HG02870 (cell line): ENCODE data around the gene GNRHR.

Experiments
- ATAC-seq: cut with Tn5 transposase; IDR thresholded peaks from one replicate; pipeline ENCODE4 v1.9.1; 2021; ENCODE audit warnings: mild to moderate bottlenecking, moderate library complexity; ENCODE audit not compliant: unreplicated experiment

GNRHR gene

GRCh38 chr4:67700738-67701516 is 53.3 kb downstream of the GNRHR start, which contains the start of gene UBA6:
Gene UBA6 (minus strand): TSS chr4:67701155. CDS start chr4:67701119, 36 bp downstream.
- peak; percentile 97 for ATAC-seq

GRCh38 chr4:67700116-67700737 is 54.0 kb downstream of the GNRHR start:
- peak; percentile 4 for ATAC-seq

GRCh38 chr4:67699603-67700002 is 54.6 kb downstream of the GNRHR start:
- no peak for ATAC-seq

GRCh38 chr4:67697860-67698687 is 56.1 kb downstream of the GNRHR start:
- ATAC-seq: no peak

- no peak for ATAC-seq
These were observed 58.1 kb downstream of the GNRHR start for GRCh38 chr4:67696061-67696460.

GRCh38 chr4:67694662-67695061 is 59.5 kb downstream of the GNRHR start:
- no peak for ATAC-seq

GRCh38 chr4:67691328-67691727 is 62.9 kb downstream of the GNRHR start:
- ATAC-seq: no peak
